PC-3 (cell line): ENCODE results near the gene EIF4E1B. TPM values are rescaled to one million over a fixed set of nuclear protein-coding genes. Genes with fewer than 3 reads are reported as not detected.
A peak's percentile ranks its signal among the peaks of the same experiment; 100 is the strongest.

Experiments used
- ATAC-seq: fragments of 200-7000 bp; cut with Tn5 transposase; 2 replicates; pipeline ENCODE4 v1.9.1; 2020; ENCODE audit warnings: mild to moderate bottlenecking, moderate library complexity
- BruUV-seq: library from RNA; stranded (reverse); fragments of 400-500 nt; replicated peaks from 2 replicates; lab custom pipeline; 2021; lab: Mats Ljungman, UMichigan
- CTCF ChIA-PET: fragments of 300-600 bp; sonication (Branson Sonifier 250); formaldehyde crosslinking; loops from one replicate; lab custom pipeline; 2022; ENCODE audit warnings: antibody characterized with exemption; lab: Charles Lee
- POLR2A ChIA-PET: fragments of 300-600 bp; sonication (Branson Sonifier 250); formaldehyde crosslinking; loops from one replicate; lab custom pipeline; 2022; ENCODE audit warnings: antibody characterized with exemption; ENCODE audit not compliant: unreplicated experiment; lab: Charles Lee
- DNase-seq: peaks from one replicate; pipeline ENCODE4 v3.0.0-alpha.2; 2015
- H2AFZ ChIP-seq: fragments of 300-600 bp; sonication (generic); 2 replicates; pipeline ENCODE4 v1.6.0; 2016; ENCODE audit warnings: antibody characterized with exemption, low read length
- H3F3A ChIP-seq: fragments of 300-600 bp; sonication (generic); one replicate; pipeline ENCODE4 v1.6.0; 2017; ENCODE audit warnings: antibody characterized with exemption, low read length, control low read depth, mild to moderate bottlenecking; ENCODE audit not compliant: unreplicated experiment
- H3K27ac ChIP-seq: fragments of 300-600 bp; sonication (generic); 2 replicates; pipeline ENCODE4 v1.5.1; 2016; ENCODE audit warnings: mild to moderate bottlenecking, low read length
- H3K27me3 ChIP-seq: fragments of 300-600 bp; sonication (generic); 2 replicates; pipeline ENCODE4 v1.6.1; 2016; ENCODE audit warnings: low read length, mixed read lengths
- H3K36me3 ChIP-seq: fragments of 300-600 bp; sonication (generic); 2 replicates; pipeline ENCODE4 v1.6.1; 2016; ENCODE audit warnings: low read depth, mixed run types, low read length, mixed read lengths
- H3K4me1 ChIP-seq: fragments of 300-600 bp; sonication (generic); 2 replicates; pipeline ENCODE4 v1.5.1; 2016; ENCODE audit warnings: low read length; ENCODE audit not compliant: insufficient read depth
- H3K4me2 ChIP-seq: fragments of 300-600 bp; sonication (generic); 2 replicates; pipeline ENCODE4 v1.6.0; 2016; ENCODE audit warnings: low read length
- H3K4me3 ChIP-seq: fragments of 300-600 bp; sonication (generic); 2 replicates; pipeline ENCODE4 v1.5.1; 2016; ENCODE audit warnings: mild to moderate bottlenecking, low read length, mixed read lengths
- H3K79me2 ChIP-seq: fragments of 300-600 bp; sonication (generic); 2 replicates; pipeline ENCODE4 v1.6.1; 2017; ENCODE audit warnings: low read length, mixed read lengths
- H3K9ac ChIP-seq: fragments of 300-600 bp; sonication (generic); 2 replicates; pipeline ENCODE4 v1.6.0; 2016; ENCODE audit warnings: mild to moderate bottlenecking, low read length
- H3K9me2 ChIP-seq: fragments of 300-600 bp; sonication (generic); replicated peaks from 2 replicates; pipeline ENCODE4 v1.6.1; 2016; ENCODE audit warnings: mixed run types, low read length, mixed read lengths
- H3K9me3 ChIP-seq: fragments of 300-600 bp; sonication (generic); 2 replicates; pipeline ENCODE4 v1.6.1; 2016; ENCODE audit warnings: low read length, mixed read lengths
- H4K20me1 ChIP-seq: fragments of 300-600 bp; sonication (generic); 2 replicates; pipeline ENCODE4 v1.6.1; 2016; ENCODE audit warnings: low read length, mixed read lengths
- CTCF ChIP-seq: fragments of 300-600 bp; sonication (generic); conservative IDR thresholded peaks from 2 replicates; pipeline ENCODE4 v1.5.1; 2017; ENCODE audit warnings: antibody characterized with exemption, low read depth, mild to moderate bottlenecking, low read length
- EZH2 ChIP-seq: fragments of 300-600 bp; sonication (generic); IDR thresholded peaks from one replicate; pipeline ENCODE4 v1.6.1; 2017; ENCODE audit warnings: antibody characterized with exemption, mild to moderate bottlenecking, low read length; ENCODE audit not compliant: unreplicated experiment
- EZH2phosphoT487 ChIP-seq: fragments of 300-600 bp; sonication (generic); IDR thresholded peaks from 2 replicates; pipeline ENCODE4 v1.6.1; 2018; ENCODE audit warnings: mild to moderate bottlenecking, antibody characterized with exemption, low read length, borderline replicate concordance
- intact Hi-C: fragments of 100-400 bp; cut with micrococcal nuclease; formaldehyde crosslinking; loops from 2 replicates; pipeline ENCODE4 v1.9.0; 2023
- total RNA-seq: library from RNA; depleted of rRNA; stranded (reverse); fragments of >200 nt; gene quantifications from 2 replicates; pipeline ENCODE4 v1.2.3, GENCODE V29; 2014

Gene EIF4E1B
- total RNA-seq, 1 experiment from 2014 or later = not detected

- no peaks in the 10 kb centered on the region for H3K9me3 ChIP-seq
- ATAC-seq (no peak), DNase-seq (no peak)
- intact Hi-C loops = no loop called here
- H4K20me1 ChIP-seq = 0 out of 2 replicates have a peak, but pooled peaks cover 4% of the 10 kb centered on the region
- H2AFZ ChIP-seq = no peak overlapping the region
- POLR2A ChIA-PET = interaction anchor here (0.5 kb wide), 1 partner anchor 269 kb away, joined by 3 read pairs; no protein-coding TSS in a partner anchor
- CTCF ChIA-PET = no interaction called here
- no peaks in the 10 kb centered on the region for H3F3A ChIP-seq
- H3K27me3 ChIP-seq = no peaks in the 10 kb centered on the region
- no peak overlapping the region for H3K27ac ChIP-seq
- no peaks in the 10 kb centered on the region for H3K9me2 ChIP-seq
- no peak for TF ChIP-seq CTCF
- no peak for TF ChIP-seq EZH2phosphoT487
- no peak for TF ChIP-seq EZH2
- peaks cover 25% of the 10 kb centered on the region for H3K79me2 ChIP-seq
- H3K4me3 ChIP-seq = no peak overlapping the region
- no peak overlapping the region for H3K4me2 ChIP-seq
- no peak overlapping the region for H3K9ac ChIP-seq
- H3K36me3 ChIP-seq = no peaks in the 10 kb centered on the region
- peaks cover 17% of the 10 kb centered on the region for H3K4me1 ChIP-seq
- no TSS peak for BruUV-seq
Observed at GRCh38 chr5:176644878-176645670, 14.6 kb downstream of the EIF4E1B start.

- Histone ChIP-seq H3K36me3 (no peaks in the 10 kb centered on the region), H3K79me2 (peaks cover 32% of the 10 kb centered on the region), H3K27me3 (no peaks in the 10 kb centered on the region), H2AFZ (peak overlapping the region; percentile 80; the same call in 1 of the 2 replicates), H3K9me3 (no peaks in the 10 kb centered on the region), H3K27ac (no peak overlapping the region), H3K4me1 (peaks cover 17% of the 10 kb centered on the region), H3F3A (no peaks in the 10 kb centered on the region), H3K4me2 (peak overlapping the region; percentile 88), H3K9me2 (no peaks in the 10 kb centered on the region), H3K4me3 (peak overlapping the region; percentile 64; the same call in 1 of the 2 replicates), H3K9ac (peak overlapping the region; percentile 70), H4K20me1 (0 out of 2 replicates have a peak, but pooled peaks cover 4% of the 10 kb centered on the region)
- intact Hi-C loops = loop anchor here (2.0 kb wide), 1 partner anchor 67 kb away; no protein-coding TSS in a partner anchor
- DNase-seq = no peak
- ChIA-PET POLR2A (no interaction called here), CTCF (interaction anchor here (1.2 kb wide), 1 partner anchor 72 kb away, joined by 5 read pairs; no protein-coding TSS in a partner anchor)
- ATAC-seq = no peak
- no peak for TF ChIP-seq EZH2phosphoT487
- TF ChIP-seq EZH2 = no peak
- no peak for TF ChIP-seq CTCF
- BruUV-seq = no TSS peak
Observed at GRCh38 chr5:176646049-176646706, 15.7 kb downstream of the EIF4E1B start.
